ENCODE results near the gene LRP1B.

Gene LRP1B

DNA sequence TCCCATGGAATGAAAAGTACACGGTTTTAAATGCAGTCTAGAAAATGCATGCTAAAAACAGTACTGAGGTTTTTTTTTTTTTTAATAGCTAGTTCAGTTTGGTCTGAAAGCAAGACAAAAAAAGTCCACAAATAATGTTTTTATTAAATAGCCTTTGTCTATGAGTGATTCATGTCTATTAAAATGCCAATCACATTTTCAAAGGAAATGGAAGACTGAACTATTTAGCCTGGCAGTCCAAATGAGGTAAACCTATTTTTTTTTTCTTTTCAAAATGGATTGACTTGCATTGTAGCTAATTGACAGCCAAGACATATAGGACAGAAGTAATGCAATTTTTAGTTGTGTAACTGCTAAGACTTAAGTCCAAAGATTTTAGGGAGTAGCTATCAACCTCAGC is 90.3 kb downstream of the LRP1B start:
- DNase-seq: no peak

DNA sequence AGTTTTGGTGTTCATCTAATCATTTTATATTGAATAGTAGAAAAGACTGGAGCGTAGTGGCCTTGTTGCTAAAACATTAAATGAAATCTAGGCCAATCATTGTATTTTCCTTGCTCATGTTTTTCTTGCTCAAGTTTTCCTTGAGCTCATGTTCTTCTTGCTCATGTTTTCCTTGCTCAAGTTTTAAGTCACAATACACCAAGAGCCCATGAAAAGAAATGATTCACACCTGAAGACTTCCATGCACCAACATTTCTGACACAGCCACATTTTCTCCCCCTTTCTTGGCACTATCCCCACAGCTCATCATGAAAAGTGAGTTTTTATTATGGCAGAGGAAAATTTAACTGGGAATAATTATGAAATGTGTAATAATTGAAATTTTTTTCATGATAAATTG is 92.0 kb downstream of the LRP1B start:
- DNase-seq: no peak

DNA sequence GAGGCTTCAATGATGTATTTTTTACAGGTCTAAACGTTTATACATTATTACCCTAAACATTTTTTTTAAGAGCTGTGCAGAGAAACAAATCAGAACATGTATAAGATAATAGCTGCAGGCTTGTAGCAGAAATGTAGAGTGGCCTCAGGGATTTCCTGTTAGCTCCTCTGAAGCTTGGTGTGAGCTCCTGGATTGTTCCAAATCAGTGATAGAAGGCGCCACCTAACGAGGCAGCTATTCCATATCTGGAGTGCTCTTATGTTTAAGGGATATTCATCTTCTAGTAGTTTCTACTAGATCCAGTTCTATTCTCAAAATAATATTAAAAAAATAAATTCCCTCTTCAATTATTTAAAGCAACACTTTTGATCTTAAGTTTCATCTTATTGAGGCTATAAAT is 93.1 kb downstream of the LRP1B start:
- DNase-seq: peak; percentile 11

GRCh38 chr2:142037066-142037465 is 93.8 kb downstream of the LRP1B start:
- peak; percentile 75 for DNase-seq

DNA sequence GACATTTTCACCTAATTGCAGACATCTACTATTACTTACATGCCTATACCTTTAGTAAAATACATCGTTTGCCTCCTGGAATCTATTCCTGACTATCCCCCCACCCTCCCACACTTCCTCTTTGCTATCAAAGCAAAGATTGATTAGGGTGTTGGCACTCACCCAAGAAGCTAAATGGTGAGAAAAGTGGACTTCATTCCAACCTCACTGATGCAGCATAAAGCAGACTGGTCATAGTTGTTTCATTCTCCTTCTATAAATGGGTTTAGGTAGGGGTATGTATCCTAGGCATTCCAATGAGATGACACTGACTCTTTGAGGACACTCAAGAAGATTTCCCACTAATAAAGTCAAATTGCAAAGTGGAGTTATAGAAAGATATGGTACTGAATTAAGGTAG is 97.4 kb downstream of the LRP1B start:
- peak; percentile 33 for DNase-seq

DNA sequence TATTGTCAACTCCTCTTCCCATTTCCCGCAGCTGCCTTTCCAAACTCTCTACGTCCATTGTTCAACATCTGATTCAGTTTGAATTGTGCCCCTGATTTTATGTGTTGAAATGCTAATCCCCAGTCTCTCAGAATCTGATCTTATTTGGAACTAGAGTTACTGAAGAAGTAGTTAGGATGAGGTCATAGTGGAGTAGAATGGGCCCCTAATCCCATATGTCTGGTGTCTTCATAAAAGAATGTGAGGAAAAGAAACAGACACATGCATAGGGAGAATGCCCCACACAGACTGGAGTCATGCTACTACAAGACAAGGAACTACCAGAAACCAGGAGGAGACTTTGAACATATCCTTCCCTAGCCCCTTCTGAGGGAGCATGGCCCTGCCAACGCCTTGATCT is 99.2 kb downstream of the LRP1B start:
- DNase-seq: no peak

DNA sequence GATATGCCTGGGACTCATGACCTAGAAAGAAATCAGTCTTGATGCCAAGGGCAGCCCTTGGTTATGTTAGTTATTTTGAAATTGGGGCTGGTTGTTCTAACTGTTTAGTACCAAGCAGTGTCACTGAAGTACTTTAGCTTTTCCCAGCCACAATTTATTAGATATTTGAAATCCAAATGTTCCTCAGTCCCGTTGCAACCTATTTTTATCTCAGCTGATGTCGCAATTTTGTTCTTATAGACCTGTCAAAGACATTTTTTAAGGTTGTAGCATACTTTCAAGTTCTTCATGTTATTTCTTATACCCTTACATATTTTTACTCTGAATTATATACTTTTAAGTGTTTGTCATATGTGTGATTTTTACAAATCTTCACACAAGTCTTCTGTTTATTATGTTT is 100.1 kb downstream of the LRP1B start:
- DNase-seq: no peak

GRCh38 chr2:142029974-142030373 is 100.8 kb downstream of the LRP1B start:
- DNase-seq: no peak

- DNase-seq: no peak
These were observed 105.4 kb downstream of the LRP1B start for GRCh38 chr2:142025394-142025793.

- no peak for DNase-seq
These were observed 110.4 kb downstream of the LRP1B start for GRCh38 chr2:142020368-142020767.

DNA sequence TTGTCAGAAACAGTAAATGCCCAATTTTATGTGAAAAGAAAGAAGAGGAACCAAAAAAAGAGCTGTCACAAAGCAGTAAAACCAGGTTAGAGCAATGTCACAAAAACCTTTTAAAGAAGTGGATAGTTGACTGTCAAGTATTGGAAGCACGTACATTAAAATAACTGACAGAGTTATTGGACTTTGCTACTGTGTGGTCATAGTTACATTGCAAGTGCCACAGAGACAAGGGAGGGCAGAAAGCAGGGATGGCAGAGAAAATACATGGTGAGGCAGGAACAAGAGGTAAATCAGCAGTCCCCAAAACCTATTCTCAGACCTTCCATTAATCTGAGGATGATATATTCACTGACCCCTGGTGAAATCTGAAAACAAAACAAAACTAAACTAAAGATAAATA is 116.3 kb downstream of the LRP1B start:
- DNase-seq: no peak

DNA sequence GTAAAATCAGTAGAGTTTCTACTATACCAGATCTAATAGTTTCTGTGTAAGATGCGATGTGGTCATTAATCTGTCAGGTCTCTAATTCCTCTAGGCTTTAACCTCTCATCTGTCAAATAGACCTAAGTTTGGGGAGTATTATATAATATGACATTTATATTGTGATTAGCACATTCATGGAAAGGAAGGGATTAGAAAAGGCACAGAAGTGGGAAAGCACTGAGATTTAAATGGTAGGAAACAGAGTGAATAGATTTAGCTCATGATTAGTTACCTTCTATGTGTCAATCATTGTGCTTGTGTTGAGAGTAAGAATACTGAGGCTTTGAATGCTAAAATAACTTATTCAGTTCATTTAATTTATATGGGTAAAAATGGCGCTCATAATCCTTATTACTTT is 118.0 kb downstream of the LRP1B start:
- DNase-seq: no peak

GRCh38 chr2:142010477-142011270 is 120.1 kb downstream of the LRP1B start:
- DNase-seq: no peak

DNA sequence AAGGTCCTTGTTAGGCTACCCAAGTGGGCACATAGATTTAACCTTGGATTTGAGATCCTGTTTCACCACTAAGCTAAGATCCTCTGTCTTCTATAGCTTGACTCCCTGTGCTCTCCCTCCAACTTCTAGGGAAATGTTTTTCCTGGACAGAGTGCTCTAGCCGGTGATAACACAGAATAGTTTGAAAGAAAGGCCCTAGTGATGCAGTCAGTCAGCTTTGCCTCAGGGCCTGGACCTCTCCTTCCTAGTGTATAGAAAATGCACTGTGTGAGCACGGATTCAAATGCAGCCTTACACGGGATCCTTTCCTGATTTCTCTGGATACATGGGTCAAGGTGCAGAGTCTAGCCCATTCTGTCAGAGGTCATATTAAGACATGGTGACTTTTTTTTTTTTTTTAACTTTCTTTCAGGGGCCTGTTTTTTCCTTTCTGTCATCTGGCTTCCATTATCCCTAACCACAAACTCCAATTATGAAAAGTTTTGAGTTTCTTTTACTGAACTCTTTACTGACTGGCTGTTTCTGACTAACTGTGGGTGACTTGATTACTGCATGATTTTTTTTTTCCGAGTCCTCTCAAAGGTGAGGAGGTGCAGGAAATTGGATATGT is 122.6 kb downstream of the LRP1B start:
- peak; percentile 19 for DNase-seq

- no peak for DNase-seq
These were observed 136.8 kb downstream of the LRP1B start for GRCh38 chr2:141994066-141994465.

- DNase-seq: no peak
These were observed 138.1 kb downstream of the LRP1B start for GRCh38 chr2:141992695-141993094.

DNA sequence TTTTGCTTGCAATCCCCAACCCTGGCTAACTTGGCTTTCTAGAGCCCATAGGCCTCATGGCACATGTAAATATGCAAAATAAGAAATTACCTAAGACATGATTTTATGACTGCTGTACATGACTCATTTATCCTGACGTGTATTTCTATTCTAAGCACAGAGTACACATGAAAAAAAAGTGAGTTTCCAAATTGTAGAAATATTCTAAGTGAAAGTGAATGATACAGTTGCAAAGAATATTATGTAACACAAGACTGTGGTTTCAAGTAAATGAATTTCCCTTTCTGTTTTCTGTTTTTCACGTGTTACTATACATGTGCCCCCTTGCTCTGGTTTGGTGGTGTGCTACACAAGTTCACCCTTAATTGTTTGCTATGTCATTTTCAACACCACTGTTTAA is 162.4 kb downstream of the LRP1B start:
- DNase-seq: no peak

DNA sequence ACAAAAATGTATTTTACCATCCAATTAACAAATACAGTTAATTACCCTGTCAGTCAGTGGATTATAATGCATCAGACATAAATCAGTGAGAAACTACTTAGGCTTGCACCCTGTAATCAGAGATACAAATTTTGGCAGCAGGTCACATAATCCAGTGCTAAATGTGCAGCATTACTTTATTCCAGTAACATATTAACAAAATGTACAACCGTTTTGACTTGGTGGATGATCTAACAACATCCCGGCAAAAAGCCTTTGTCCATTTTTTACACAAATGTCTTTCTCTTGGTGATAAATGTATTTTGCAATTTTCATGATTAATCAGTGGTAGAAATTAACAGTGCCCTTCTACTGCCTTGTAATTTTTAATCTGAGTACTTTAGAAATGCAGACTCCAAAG is 162.8 kb downstream of the LRP1B start:
- no peak for DNase-seq

- DNase-seq: no peak
These were observed 163.3 kb downstream of the LRP1B start for GRCh38 chr2:141967503-141967902.

DNA sequence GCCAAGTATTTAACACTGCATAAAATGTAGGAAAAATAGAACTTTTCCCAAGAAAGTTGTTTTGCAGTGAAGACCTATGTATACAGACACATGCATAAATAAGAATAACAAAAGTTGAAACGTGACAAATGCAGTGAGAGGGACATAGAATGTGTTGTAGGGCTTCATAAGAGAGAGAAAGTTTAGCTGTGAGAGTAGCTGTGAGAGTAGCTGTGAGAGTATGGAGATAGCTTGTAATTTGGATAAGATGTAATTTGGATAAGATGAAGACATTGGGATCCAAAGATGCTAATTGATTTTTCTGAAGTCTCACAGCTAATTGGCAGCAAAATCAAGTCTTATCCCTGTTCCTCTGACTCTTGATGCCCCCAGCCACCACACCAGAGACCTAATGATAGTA is 170.9 kb downstream of the LRP1B start:
- no peak for DNase-seq

GRCh38 chr2:141959016-141959415 is 171.8 kb downstream of the LRP1B start:
- no peak for DNase-seq

DNA sequence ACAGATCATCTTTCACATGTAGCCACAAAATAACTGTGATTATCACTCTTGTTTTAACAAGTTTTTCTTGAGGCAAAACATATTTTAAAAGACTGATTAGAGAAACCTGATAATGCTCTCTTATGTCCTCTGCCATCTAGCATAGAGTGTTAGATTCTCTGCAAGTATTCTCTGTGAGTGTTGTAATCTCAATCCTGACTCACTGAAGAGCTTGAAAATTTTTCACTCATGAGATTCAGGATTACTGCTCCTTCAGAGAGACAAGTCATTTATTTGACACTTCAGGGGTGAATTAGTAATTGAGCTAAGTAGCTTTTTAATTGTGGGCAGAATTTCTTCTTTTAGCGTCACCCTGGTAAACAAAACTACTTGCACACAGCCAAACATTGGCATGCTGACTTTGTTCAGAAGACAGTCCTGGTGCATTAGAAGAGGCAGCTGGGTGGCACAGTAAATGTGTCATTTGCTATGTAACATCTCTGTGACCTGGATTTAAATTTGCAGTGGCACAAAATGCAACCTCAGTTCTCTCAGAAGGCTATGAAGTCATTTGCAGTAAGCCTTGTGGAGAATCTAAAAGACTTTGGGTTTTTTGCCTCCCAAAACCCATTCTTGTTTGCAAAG is 172.9 kb downstream of the LRP1B start:
- no peak for DNase-seq

- DNase-seq: no peak
These were observed 173.5 kb downstream of the LRP1B start for GRCh38 chr2:141957321-141957720.
